HCT116 (cell line): Measurements from ENCODE around the gene INO80. TPM values are rescaled to one million over a fixed set of nuclear protein-coding genes. Genes with fewer than 3 reads are reported as not detected.

ENCODE experiments used
- ATAC-seq: fragments of 200-7000 bp; cut with Tn5 transposase; 2 replicates; pipeline ENCODE4 v1.9.1; 2020; ENCODE audit warnings: mild to moderate bottlenecking, moderate library complexity
- BruUV-seq: library from RNA; stranded (reverse); fragments of 400-500 nt; replicated peaks from 2 replicates; lab custom pipeline; 2021; lab: Mats Ljungman, UMichigan
- CTCF ChIA-PET: fragments of 300-600 bp; sonication (Branson Sonifier 250); formaldehyde crosslinking; loops from one replicate; lab custom pipeline; 2021; ENCODE audit warnings: antibody characterized with exemption; lab: Charles Lee
- POLR2A ChIA-PET: fragments of 300-600, 350-600 bp; sonication (Branson Sonifier 250); formaldehyde crosslinking; loops from one replicate; lab custom pipeline; 2021; ENCODE audit warnings: antibody characterized with exemption; lab: Charles Lee
- RAD21 ChIA-PET, 2 experiments: fragments of 300-600 bp; sonication (Branson Sonifier 250); formaldehyde crosslinking; loops; one replicate each; lab custom pipeline; 2023; ENCODE audit warnings: low total read pairs in 2 of 2; ENCODE audit not compliant: uncharacterized antibody in 2 of 2, unreplicated experiment in 2 of 2, low non-redundant PET in 1 of 2; lab: Charles Lee
- DNase-seq: peaks from one replicate; pipeline ENCODE4 v3.0.0-alpha.2; 2010; ENCODE audit warnings: low read depth, low spot score
- H2AFZ ChIP-seq: fragments of 200-600 bp; shearing (Covaris generic), sonication (generic); 2 replicates; pipeline ENCODE4 v1.6.1; 2017; ENCODE audit warnings: low read depth, mixed run types, mixed read lengths, antibody characterized with exemption, low read length; ENCODE audit not compliant: poor library complexity, severe bottlenecking
- H3K27ac ChIP-seq: 2 replicates; pipeline ENCODE4 v1.5.1; 2012; ENCODE audit warnings: low read depth, low read length
- H3K27me3 ChIP-seq: fragments of 200-600 bp; sonication (generic); 2 replicates; pipeline ENCODE4 v1.6.1; 2016; ENCODE audit warnings: mixed run types, low read length, mixed read lengths; ENCODE audit not compliant: insufficient read depth
- H3K36me3 ChIP-seq, 2 experiments: fragments of 200-500 bp in 1 of 2; fragments of 200-600 bp in 1 of 2; sonication (Bioruptor generic) in 1 of 2; sonication (generic) in 1 of 2; 2 replicates each; pipeline versions ENCODE4 v1.5.1 to v1.6.1; 2014 to 2016; ENCODE audit warnings: low read length in 2 of 2, inconsistent platforms in 1 of 2, mixed read lengths in 1 of 2, mixed run types in 1 of 2; ENCODE audit not compliant: insufficient read depth in 2 of 2, control insufficient read depth in 1 of 2
- H3K4me1 ChIP-seq, 2 experiments: fragments of 200-600 bp in 1 of 2; sonication (generic) in 1 of 2; 2 replicates each; pipeline versions ENCODE4 v1.5.1 to v1.6.1; 2012 to 2017; ENCODE audit warnings: low read length in 2 of 2, inconsistent platforms in 1 of 2, mild to moderate bottlenecking in 1 of 2, mixed read lengths in 1 of 2, mixed run types in 1 of 2, moderate library complexity in 1 of 2; ENCODE audit not compliant: insufficient read depth in 2 of 2, control insufficient read depth in 1 of 2
- H3K4me2 ChIP-seq: fragments of 200-600 bp; sonication (generic); 2 replicates; pipeline ENCODE4 v1.6.1; 2017; ENCODE audit warnings: mixed run types, low read length, mixed read lengths
- H3K4me3 ChIP-seq, 2 experiments: fragments of 200-600 bp in 1 of 2; sonication (generic) in 1 of 2; replicated peaks in 1 of 2; 2 replicates each; pipeline ENCODE4 v1.5.1; 2011 to 2016; ENCODE audit warnings: low read length in 2 of 2, control low read depth in 1 of 2, low read depth in 1 of 2, mild to moderate bottlenecking in 1 of 2, mixed read lengths in 1 of 2, mixed run types in 1 of 2
- H3K79me2 ChIP-seq: fragments of 200-600 bp; sonication (generic); 2 replicates; pipeline ENCODE4 v1.6.1; 2017; ENCODE audit warnings: mild to moderate bottlenecking, mixed run types, low read length, moderate library complexity, mixed read lengths; ENCODE audit not compliant: insufficient read depth
- H3K9ac ChIP-seq: fragments of 200-600 bp; sonication (generic); 2 replicates; pipeline ENCODE4 v1.6.1; 2016; ENCODE audit warnings: low read length, mixed read lengths
- H3K9me2 ChIP-seq: fragments of 200-600 bp; sonication (generic), shearing (Covaris generic); 2 replicates; pipeline ENCODE4 v1.6.1; 2017; ENCODE audit warnings: mixed run types, mild to moderate bottlenecking, moderate library complexity; ENCODE audit not compliant: insufficient read depth
- H3K9me3 ChIP-seq, 2 experiments: fragments of 200-500 bp in 1 of 2; fragments of 200-600 bp in 1 of 2; sonication (Bioruptor generic) in 1 of 2; sonication (generic) in 1 of 2; 2 replicates each; pipeline ENCODE4 v1.6.1; 2014 to 2017; ENCODE audit warnings: low read length in 2 of 2, mixed read lengths in 2 of 2, inconsistent platforms in 1 of 2, low read depth in 1 of 2, mild to moderate bottlenecking in 1 of 2, mixed run types in 1 of 2, moderate library complexity in 1 of 2; ENCODE audit not compliant: control insufficient read depth in 1 of 2, insufficient read depth in 1 of 2
- H4K20me1 ChIP-seq: fragments of 200-600 bp; sonication (generic), shearing (Covaris generic); 2 replicates; pipeline ENCODE4 v1.6.1; 2017; ENCODE audit warnings: mixed run types, mild to moderate bottlenecking, moderate library complexity; ENCODE audit not compliant: insufficient read depth
- CTCF ChIP-seq, 3 experiments: fragments of 200-600 bp in 1 of 3; sonication (generic) in 1 of 3; IDR thresholded peaks in 2 of 3; conservative IDR thresholded peaks in 1 of 3; 2 replicates each; pipeline ENCODE4 v1.5.1; 2012 to 2017; ENCODE audit warnings: low read depth in 2 of 3, low read length in 2 of 3, antibody characterized with exemption in 1 of 3, borderline replicate concordance in 1 of 3, control low read depth in 1 of 3, mild to moderate bottlenecking in 1 of 3, mixed read lengths in 1 of 3, mixed run types in 1 of 3, moderate library complexity in 1 of 3; ENCODE audit not compliant: insufficient read depth in 1 of 3
- EGR1 ChIP-seq: IDR thresholded peaks from 2 replicates; pipeline ENCODE4 v1.6.1; 2012; ENCODE audit warnings: low read depth
- RAD21 ChIP-seq: IDR thresholded peaks from 2 replicates; pipeline ENCODE4 v1.6.1; 2012; ENCODE audit warnings: low read depth, mild to moderate bottlenecking
- SRF ChIP-seq: IDR thresholded peaks from 2 replicates; pipeline ENCODE4 v1.6.1; 2012; ENCODE audit warnings: low read depth
- intact Hi-C: fragments of 100-400 bp; cut with micrococcal nuclease; formaldehyde crosslinking; loops from 2 replicates; pipeline ENCODE4 v1.10.0; 2022
- total RNA-seq: library from RNA; stranded (reverse); gene quantifications from one replicate; pipeline ENCODE4 v1.2.1, GENCODE V29; 2021; ENCODE audit not compliant: unreplicated experiment

The INO80 gene
- total RNA-seq, 1 experiment from 2014 or later, result 28.2 TPM

GRCh38 chr15:40948706-40949473 is 167.2 kb downstream of the INO80 start (continued):
- TF ChIP-seq CTCF (IDR thresholded peaks at IDR 0.05 in 2 of 3, conservative IDR thresholded peaks at IDR 0.05 in 1 of 3; ENCODE audit: borderline replicate concordance in 1 of 3, insufficient read depth in 1 of 3, low read depth in 2 of 3, low read length in 2 of 3), result no peak

- Histone ChIP-seq H3K79me2 (no peaks in the 10 kb centered on the region), H3K9me2 (no peaks in the 10 kb centered on the region), H3K9ac (no peak overlapping the region), H2AFZ (no peak overlapping the region), H3K4me1 (peaks cover 12 to 18% of the 10 kb centered on the region in 2 experiments; a peak in 3 of 4 replicates), H4K20me1 (no peaks in the 10 kb centered on the region), H3K9me3 (no peaks in the 10 kb centered on the region), H3K4me3 (no peak overlapping the region), H3K4me2 (no peak overlapping the region), H3K27me3 (no peaks in the 10 kb centered on the region), H3K36me3 (no peaks in the 10 kb centered on the region), H3K27ac (no peak overlapping the region)
- intact Hi-C loops, result no loop called here
- POLR2A ChIA-PET, result no interaction called here
- BruUV-seq, result no TSS peak
- CTCF ChIA-PET, result no interaction called here
- RAD21 ChIA-PET, result no interaction called here
- TF ChIP-seq SRF (no peak), EGR1 (no peak), RAD21 (no peak)
- DNase-seq (no peak), ATAC-seq (no peak)
These were observed 171.4 kb downstream of the INO80 start for GRCh38 chr15:40944510-40945296.
